GM12874 (cell line): Measurements from ENCODE around the gene LYSET.

Experiments used
- CTCF ChIP-seq: IDR thresholded peaks from 2 replicates; pipeline ENCODE4 v1.5.1; 2011; ENCODE audit warnings: low read depth, mild to moderate bottlenecking, control low read depth, low read length, moderate library complexity; ENCODE audit not compliant: insufficient read depth

LYSET gene

GRCh38 chr14:93150227-93151208 lies 34.6 kb upstream of the LYSET start:
- TF ChIP-seq CTCF: no peak

GRCh38 chr14:93153121-93153520 lies 32.0 kb upstream of the LYSET start:
- TF ChIP-seq CTCF: no peak

- TF ChIP-seq CTCF: no peak
Observed at GRCh38 chr14:93155667-93156066, 29.4 kb upstream of the LYSET start.

- no peak for TF ChIP-seq CTCF
Observed at GRCh38 chr14:93156693-93157369, 28.3 kb upstream of the LYSET start.

- TF ChIP-seq CTCF: peak; percentile 36; the same call in 1 of the 2 replicates
Observed at GRCh38 chr14:93160353-93160801, 24.7 kb upstream of the LYSET start.

- no peak for TF ChIP-seq CTCF
Observed at GRCh38 chr14:93161411-93161940, 23.6 kb upstream of the LYSET start.

GRCh38 chr14:93163564-93163963 lies 21.6 kb upstream of the LYSET start:
- TF ChIP-seq CTCF: no peak
